Endothelial cell of umbilical vein (primary cell): ENCODE results near the gene NUDT21.

Source experiments
- JUN ChIP-seq: IDR thresholded peaks from 2 replicates; pipeline ENCODE4 v1.6.1; 2011; ENCODE audit warnings: borderline replicate concordance, low read depth; ENCODE audit not compliant: insufficient read length, insufficient read depth
- MAX ChIP-seq: IDR thresholded peaks from 2 replicates; pipeline ENCODE4 v1.6.1; 2011; ENCODE audit not compliant: insufficient read depth, insufficient read length
- MYC ChIP-seq: IDR thresholded peaks from one replicate; pipeline ENCODE4 v1.6.1; 2011; ENCODE audit warnings: mild to moderate bottlenecking, low read depth, low read length
- POLR2A ChIP-seq: IDR thresholded peaks from 2 replicates; pipeline ENCODE4 v1.6.1; 2012; ENCODE audit warnings: low read depth, mild to moderate bottlenecking, control low read depth, low read length
- POLR2AphosphoS5 ChIP-seq: IDR thresholded peaks from 2 replicates; pipeline ENCODE4 v1.6.1; 2012; ENCODE audit warnings: low read depth, mild to moderate bottlenecking, control low read depth, low read length, moderate library complexity; ENCODE audit not compliant: insufficient read depth
- TF ChIP-seq, protein P1 (sequence below), 2 donors: IDR thresholded peaks; 1 replicate in 1 of 2; 2 replicates in 1 of 2; pipeline ENCODE4 v1.5.1; 2011; ENCODE audit warnings: low read length in 2 of 2, mild to moderate bottlenecking in 2 of 2, moderate library complexity in 2 of 2, control low read depth in 1 of 2, inconsistent platforms in 1 of 2, low read depth in 1 of 2; ENCODE audit not compliant: insufficient read depth in 1 of 2; ENCODE audit errors: extremely low read depth in 1 of 2

- TF ChIP-seq JUN (no peak), POLR2AphosphoS5 (no peak), POLR2A (no peak), MYC (no peak), MAX (no peak)
- TF ChIP-seq, protein P1, sequence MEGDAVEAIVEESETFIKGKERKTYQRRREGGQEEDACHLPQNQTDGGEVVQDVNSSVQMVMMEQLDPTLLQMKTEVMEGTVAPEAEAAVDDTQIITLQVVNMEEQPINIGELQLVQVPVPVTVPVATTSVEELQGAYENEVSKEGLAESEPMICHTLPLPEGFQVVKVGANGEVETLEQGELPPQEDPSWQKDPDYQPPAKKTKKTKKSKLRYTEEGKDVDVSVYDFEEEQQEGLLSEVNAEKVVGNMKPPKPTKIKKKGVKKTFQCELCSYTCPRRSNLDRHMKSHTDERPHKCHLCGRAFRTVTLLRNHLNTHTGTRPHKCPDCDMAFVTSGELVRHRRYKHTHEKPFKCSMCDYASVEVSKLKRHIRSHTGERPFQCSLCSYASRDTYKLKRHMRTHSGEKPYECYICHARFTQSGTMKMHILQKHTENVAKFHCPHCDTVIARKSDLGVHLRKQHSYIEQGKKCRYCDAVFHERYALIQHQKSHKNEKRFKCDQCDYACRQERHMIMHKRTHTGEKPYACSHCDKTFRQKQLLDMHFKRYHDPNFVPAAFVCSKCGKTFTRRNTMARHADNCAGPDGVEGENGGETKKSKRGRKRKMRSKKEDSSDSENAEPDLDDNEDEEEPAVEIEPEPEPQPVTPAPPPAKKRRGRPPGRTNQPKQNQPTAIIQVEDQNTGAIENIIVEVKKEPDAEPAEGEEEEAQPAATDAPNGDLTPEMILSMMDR (IDR thresholded peaks at IDR 0.05; ENCODE audit: extremely low read depth in 1 of 2, insufficient read depth in 1 of 2, low read depth in 1 of 2, low read length in 2 of 2): no peak
These were observed 24.1 kb upstream of the NUDT21 start for GRCh38 chr16:56475201-56475600.
